MM.1S (cell line): Measurements from ENCODE around the gene SLC12A4.

Experiments
- DNase-seq: peaks from one replicate; pipeline ENCODE4 v3.0.0-alpha.2; 2015
- H2AFZ ChIP-seq: fragments of 300-600 bp; sonication (generic); 2 replicates; pipeline ENCODE4 v1.6.0; 2016; ENCODE audit warnings: antibody characterized with exemption, low read length
- H3F3A ChIP-seq: fragments of 300-600 bp; sonication (generic); 2 replicates; pipeline ENCODE4 v1.6.1; 2016; ENCODE audit warnings: mild to moderate bottlenecking, antibody characterized with exemption, low read length, moderate library complexity, mixed read lengths; ENCODE audit not compliant: insufficient read depth
- H3K27ac ChIP-seq: fragments of 300-600 bp; sonication (generic); 2 replicates; pipeline ENCODE4 v1.5.1; 2016; ENCODE audit warnings: mild to moderate bottlenecking, low read length
- H3K27me3 ChIP-seq: fragments of 300-600 bp; sonication (generic); replicated peaks from 2 replicates; pipeline ENCODE4 v1.6.0; 2016; ENCODE audit warnings: low read length; ENCODE audit not compliant: insufficient read depth
- H3K36me3 ChIP-seq: fragments of 300-600 bp; sonication (generic); replicated peaks from 2 replicates; pipeline ENCODE4 v1.6.1; 2016; ENCODE audit warnings: mild to moderate bottlenecking, low read length, mixed read lengths; ENCODE audit not compliant: insufficient read depth
- H3K4me1 ChIP-seq: fragments of 300-600 bp; sonication (generic); 2 replicates; pipeline ENCODE4 v1.6.1; 2016; ENCODE audit warnings: low read length, mixed read lengths
- H3K4me2 ChIP-seq: fragments of 300-600 bp; sonication (generic); 2 replicates; pipeline ENCODE4 v1.6.0; 2016; ENCODE audit warnings: low read depth, low read length
- H3K4me3 ChIP-seq: fragments of 300-600 bp; sonication (generic); 2 replicates; pipeline ENCODE4 v1.5.1; 2016; ENCODE audit warnings: low read length, mixed read lengths
- H3K79me2 ChIP-seq: fragments of 300-600 bp; sonication (generic); 2 replicates; pipeline ENCODE4 v1.6.1; 2016; ENCODE audit warnings: mixed run types, low read length, mixed read lengths
- H3K9ac ChIP-seq: fragments of 300-600 bp; sonication (generic); 2 replicates; pipeline ENCODE4 v1.6.1; 2016; ENCODE audit warnings: low read length, mixed read lengths
- H3K9me2 ChIP-seq: fragments of 300-600 bp; sonication (generic); replicated peaks from 2 replicates; pipeline ENCODE4 v1.6.1; 2016; ENCODE audit warnings: mild to moderate bottlenecking, low read length, mixed read lengths; ENCODE audit not compliant: insufficient read depth
- H3K9me3 ChIP-seq: fragments of 300-600 bp; sonication (generic); replicated peaks from 2 replicates; pipeline ENCODE4 v1.6.1; 2016; ENCODE audit warnings: mild to moderate bottlenecking, low read length, mixed read lengths; ENCODE audit not compliant: insufficient read depth
- H4K20me1 ChIP-seq: fragments of 300-600 bp; sonication (generic); 2 replicates; pipeline ENCODE4 v1.6.1; 2016; ENCODE audit warnings: mild to moderate bottlenecking, low read length, moderate library complexity, mixed read lengths; ENCODE audit not compliant: insufficient read depth
- CTCF ChIP-seq: fragments of 300-600 bp; sonication (generic); IDR thresholded peaks from 2 replicates; pipeline ENCODE4 v1.5.1; 2016; ENCODE audit warnings: antibody characterized with exemption, low read length, mixed read lengths
- EZH2 ChIP-seq: fragments of 300-600 bp; sonication (generic); optimal IDR thresholded peaks from 2 replicates; pipeline ENCODE3; 2017; ENCODE audit warnings: low read depth, mild to moderate bottlenecking, antibody characterized with exemption, low read length, mixed read lengths
- EZH2phosphoT487 ChIP-seq: fragments of 300-600 bp; sonication (generic); IDR thresholded peaks from 2 replicates; pipeline ENCODE4 v1.6.1; 2018; ENCODE audit warnings: antibody characterized with exemption, low read length

Gene SLC12A4

DNA sequence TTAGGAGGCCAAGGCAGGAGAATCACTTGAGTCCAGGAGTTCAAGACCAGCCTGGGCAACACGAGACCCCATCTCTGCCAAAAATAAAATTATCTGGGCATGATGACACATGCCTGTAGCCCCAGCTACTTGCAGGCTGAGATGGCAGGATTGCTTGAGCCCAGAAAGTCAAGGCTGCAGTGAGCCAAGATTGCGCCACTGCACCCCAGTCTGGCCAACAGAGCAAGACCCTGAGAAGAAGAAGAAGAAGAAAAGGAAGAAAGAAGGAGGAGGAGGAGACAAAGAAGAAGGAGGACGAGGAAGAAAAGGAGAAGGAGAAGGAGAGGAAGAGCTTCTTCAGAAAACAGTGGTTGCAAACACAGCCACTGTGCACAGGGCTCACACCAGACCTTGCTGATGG is 20.2 kb upstream of the SLC12A4 start:
- Histone ChIP-seq H3K9me2 (no peaks in the 10 kb centered on the region), H3K4me2 (no peak overlapping the region), H3K36me3 (no peaks in the 10 kb centered on the region), H3K9me3 (no peaks in the 10 kb centered on the region), H3K27ac (no peak overlapping the region), H3K27me3 (no peaks in the 10 kb centered on the region), H3K4me1 (peaks cover 19% of the 10 kb centered on the region), H3K9ac (no peak overlapping the region), H3K79me2 (no peaks in the 10 kb centered on the region), H2AFZ (no peak overlapping the region), H4K20me1 (no peaks in the 10 kb centered on the region), H3F3A (peaks cover 7% of the 10 kb centered on the region), H3K4me3 (no peak overlapping the region)
- TF ChIP-seq EZH2phosphoT487 (no peak), EZH2 (no peak), CTCF (no peak)
- DNase-seq: no peak

- no peaks in the 10 kb centered on the region for H3K36me3 ChIP-seq
- no peaks in the 10 kb centered on the region for H4K20me1 ChIP-seq
- no peak overlapping the region for H3K4me2 ChIP-seq
- H3K9me3 ChIP-seq: no peaks in the 10 kb centered on the region
- H3K4me3 ChIP-seq: no peak overlapping the region
- TF ChIP-seq EZH2 (no peak), CTCF (no peak), EZH2phosphoT487 (no peak)
- H3K9me2 ChIP-seq: no peaks in the 10 kb centered on the region
- H3F3A ChIP-seq: peaks cover 7% of the 10 kb centered on the region
- no peaks in the 10 kb centered on the region for H3K79me2 ChIP-seq
- H3K27ac ChIP-seq: no peak overlapping the region
- no peak overlapping the region for H3K9ac ChIP-seq
- H3K27me3 ChIP-seq: no peaks in the 10 kb centered on the region
- H2AFZ ChIP-seq: no peak overlapping the region
- DNase-seq: no peak
- peaks cover 10% of the 10 kb centered on the region; the same call in 1 of the 2 replicates for H3K4me1 ChIP-seq
These were observed 19.2 kb upstream of the SLC12A4 start for GRCh38 chr16:67987460-67988160.

DNA sequence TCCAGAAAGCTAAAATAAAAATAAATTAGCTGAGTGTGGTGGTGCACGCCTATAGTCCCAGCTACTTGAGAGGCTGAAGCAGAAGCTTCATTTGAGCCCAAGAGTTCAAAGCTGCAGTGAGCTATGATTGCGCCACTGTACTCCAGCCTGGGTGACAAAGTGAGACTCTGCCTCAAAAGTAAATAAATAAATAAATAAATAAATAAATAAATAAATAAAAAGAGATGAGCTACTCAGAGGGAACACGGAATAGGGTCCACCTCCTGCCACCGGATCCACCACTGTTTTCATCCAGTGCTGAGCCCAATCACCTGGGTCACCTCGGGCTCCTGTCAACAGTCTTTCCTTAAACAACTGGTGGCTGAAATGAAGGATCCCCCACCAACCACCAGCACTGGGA is 18.5 kb upstream of the SLC12A4 start:
- Histone ChIP-seq H2AFZ (no peak overlapping the region), H3K9me2 (no peaks in the 10 kb centered on the region), H4K20me1 (no peaks in the 10 kb centered on the region), H3F3A (peaks cover 7% of the 10 kb centered on the region), H3K27ac (no peak overlapping the region), H3K4me3 (no peak overlapping the region), H3K9me3 (no peaks in the 10 kb centered on the region), H3K27me3 (no peaks in the 10 kb centered on the region), H3K9ac (no peak overlapping the region), H3K4me2 (no peak overlapping the region), H3K4me1 (peaks cover 10% of the 10 kb centered on the region; the same call in 1 of the 2 replicates), H3K36me3 (no peaks in the 10 kb centered on the region), H3K79me2 (no peaks in the 10 kb centered on the region)
- no peak for DNase-seq
- TF ChIP-seq EZH2phosphoT487 (no peak), CTCF (no peak)
